Mucosa of descending colon (tissue), 3 donors: ENCODE data around the gene INVS. TPM values are rescaled to one million over a fixed set of nuclear protein-coding genes. Genes with fewer than 3 reads are reported as not detected.

Experiments used
- ATAC-seq: fragments of 200-7000 bp; cut with Tn5 transposase; one replicate; pipeline ENCODE4 v1.9.1; 2020; ENCODE audit warnings: mild to moderate bottlenecking, moderate library complexity
- DNase-seq, 3 donors: peaks; one replicate each; pipeline ENCODE4 v3.0.0-alpha.2; 2020
- H3K36me3 ChIP-seq: fragments of 200-600 bp; one replicate; pipeline ENCODE4 v1.8.0; 2021; ENCODE audit warnings: low read depth, mild to moderate bottlenecking
- H3K4me1 ChIP-seq: fragments of 200-600 bp; one replicate; pipeline ENCODE4 v1.8.0; 2021; ENCODE audit warnings: low read depth, mild to moderate bottlenecking
- H3K4me3 ChIP-seq: fragments of 200-600 bp; one replicate; pipeline ENCODE4 v1.8.0; 2021; ENCODE audit warnings: mild to moderate bottlenecking
- H3K9me3 ChIP-seq: fragments of 200-600 bp; one replicate; pipeline ENCODE4 v1.8.0; 2021; ENCODE audit warnings: mild to moderate bottlenecking
- CTCF ChIP-seq: fragments of 200-600 bp; IDR thresholded peaks from one replicate; pipeline ENCODE4 v1.8.0; 2022; ENCODE audit warnings: antibody characterized with exemption, mild to moderate bottlenecking
- intact Hi-C, 2 donors: fragments of 100-400 bp; cut with DNase I in 1 of 2; cut with micrococcal nuclease in 1 of 2; formaldehyde crosslinking; loops; one replicate each; pipeline versions ENCODE4 v1.11.0 to v1.11.1; 2022; cut with DNase I, micrococcal nuclease
- total RNA-seq, 3 donors: library from RNA; stranded (reverse); fragmentation: NEBNext Ultra II Directional in 2 of 3; extraction: Animal tissue kit (Norgen Biotek cat#: 25700) in 2 of 3; gene quantifications; one replicate each; pipeline versions ENCODE4 v1.2.1 to v1.2.4, GENCODE V29; 2021 to 2023
- donor health status: DM: no; HTN: no; CAD: no; lungs with moderate emphysema.
- donor health status: DM: no; HTN: no; CAD: no.
- donor health status: DM: no; HTN: yes; CAD: no.

INVS gene
- total RNA-seq, 3 donors from 2014 or later = 16.8 to 24.0 (median 19.3) TPM

GRCh38 chr9:100117316-100117715 is 18.3 kb downstream of the INVS start:
- no peak overlapping the region for H3K4me3 ChIP-seq
- DNase-seq (peak in 1 of 3 donors; percentile 41), ATAC-seq (no peak)

GRCh38 chr9:100120286-100120685 is 21.2 kb downstream of the INVS start:
- no peak for ATAC-seq

More at GRCh38 chr9:100117316-100117715, 18.3 kb downstream of the INVS start:
- no peaks in the 10 kb centered on the region for H3K4me1 ChIP-seq
- TF ChIP-seq CTCF = no peak
- intact Hi-C loops = no loop called here
- H3K36me3 ChIP-seq = no peaks in the 10 kb centered on the region
- H3K9me3 ChIP-seq = no peaks in the 10 kb centered on the region

GRCh38 chr9:100125236-100125635 is 26.2 kb downstream of the INVS start:
- no peak for TF ChIP-seq CTCF
- intact Hi-C loops = no loop called here
- Histone ChIP-seq H3K36me3 (no peaks in the 10 kb centered on the region), H3K9me3 (no peaks in the 10 kb centered on the region), H3K4me3 (no peak overlapping the region), H3K4me1 (no peaks in the 10 kb centered on the region)
- ATAC-seq = no peak
- no peak for DNase-seq

More at GRCh38 chr9:100120286-100120685, 21.2 kb downstream of the INVS start:
- TF ChIP-seq CTCF = no peak
- no peak for DNase-seq
- intact Hi-C loops = no loop called here
- no peak overlapping the region for H3K4me3 ChIP-seq
- no peaks in the 10 kb centered on the region for H3K36me3 ChIP-seq
- no peaks in the 10 kb centered on the region for H3K4me1 ChIP-seq
- no peaks in the 10 kb centered on the region for H3K9me3 ChIP-seq

- Histone ChIP-seq H3K4me3 (no peak overlapping the region), H3K36me3 (no peaks in the 10 kb centered on the region), H3K9me3 (no peaks in the 10 kb centered on the region), H3K4me1 (no peaks in the 10 kb centered on the region)
- intact Hi-C loops = no loop called here
- ATAC-seq (no peak), DNase-seq (no peak)
- TF ChIP-seq CTCF = no peak
These were observed 26.9 kb downstream of the INVS start for GRCh38 chr9:100125910-100126309.

- TF ChIP-seq CTCF = no peak
- no peak for ATAC-seq
- no peaks in the 10 kb centered on the region for H3K4me1 ChIP-seq
- H3K9me3 ChIP-seq = no peaks in the 10 kb centered on the region
- intact Hi-C loops = no loop called here
- DNase-seq = no peak
- H3K4me3 ChIP-seq = no peak overlapping the region
- no peaks in the 10 kb centered on the region for H3K36me3 ChIP-seq
These were observed 27.4 kb downstream of the INVS start for GRCh38 chr9:100126423-100126822.

- ATAC-seq (no peak), DNase-seq (no peak)
- Histone ChIP-seq H3K9me3 (no peaks in the 10 kb centered on the region), H3K4me1 (no peaks in the 10 kb centered on the region), H3K36me3 (no peaks in the 10 kb centered on the region), H3K4me3 (no peak overlapping the region)
- no peak for TF ChIP-seq CTCF
- intact Hi-C loops = no loop called here
These were observed 30.7 kb downstream of the INVS start for GRCh38 chr9:100129772-100130171.
